ENCODE measurements around the gene BBLN.

The BBLN gene

DNA sequence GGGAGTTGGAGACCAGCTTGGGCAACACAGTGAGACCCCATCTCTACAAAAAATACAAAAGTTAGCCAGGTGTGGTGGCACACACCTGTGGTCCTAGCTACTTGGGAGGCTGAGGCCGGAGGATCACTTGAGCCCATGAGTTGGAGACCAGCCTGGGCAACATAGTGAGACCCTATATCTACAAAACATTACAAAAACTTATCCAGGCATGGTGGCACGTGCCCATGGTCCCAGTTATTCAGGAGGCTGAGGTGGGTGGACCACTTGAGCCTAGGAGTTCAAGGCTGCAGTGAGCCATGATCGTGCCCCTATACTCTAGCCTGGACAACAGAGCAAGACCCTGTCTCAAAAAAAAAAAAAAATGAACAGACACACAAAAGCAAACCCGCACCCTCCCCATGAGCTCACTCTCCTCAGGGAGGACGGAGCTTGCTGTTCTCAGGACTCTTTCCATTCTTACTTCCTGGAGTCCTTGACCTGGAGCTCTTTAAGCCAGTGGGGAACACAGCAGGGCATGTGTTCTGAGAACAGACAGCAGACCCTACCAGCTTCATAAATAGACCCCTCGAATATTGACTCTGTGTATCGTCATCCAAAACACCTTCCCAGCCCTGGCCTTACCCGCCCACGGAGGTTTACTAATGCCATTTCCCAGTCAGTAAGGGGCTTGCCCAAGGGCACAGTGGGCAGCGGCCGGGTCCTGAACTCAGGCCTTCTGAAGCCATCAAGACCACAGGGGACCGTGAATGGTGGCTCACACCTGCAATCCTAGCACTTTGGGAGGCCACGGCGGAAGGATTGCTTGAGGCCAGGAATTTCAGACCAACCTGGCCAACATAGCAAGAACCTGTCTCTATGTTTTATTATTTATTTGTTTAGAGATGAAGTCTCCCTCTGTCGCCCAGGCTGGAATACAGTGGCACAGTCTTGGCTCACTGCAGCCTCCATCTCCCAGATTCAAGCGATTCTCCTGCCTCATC is 43.7 kb upstream of the BBLN start:
- POLR2A ChIA-PET = interaction anchor here (0.7 kb wide), 1 partner anchor 87 kb away, joined by 3 read pairs; no protein-coding TSS in a partner anchor
- DNase-seq (ENCODE audit: extremely low spot score) = no peak
- CTCF ChIA-PET = interaction anchor here (0.6 to 7.3 kb wide), 16 partner anchors 11 to 276 kb away, joined by 3 to 110 read pairs (median 6); partner anchors contain the start of genes PTGES2 and SLC25A25
- TF ChIP-seq, protein P1, sequence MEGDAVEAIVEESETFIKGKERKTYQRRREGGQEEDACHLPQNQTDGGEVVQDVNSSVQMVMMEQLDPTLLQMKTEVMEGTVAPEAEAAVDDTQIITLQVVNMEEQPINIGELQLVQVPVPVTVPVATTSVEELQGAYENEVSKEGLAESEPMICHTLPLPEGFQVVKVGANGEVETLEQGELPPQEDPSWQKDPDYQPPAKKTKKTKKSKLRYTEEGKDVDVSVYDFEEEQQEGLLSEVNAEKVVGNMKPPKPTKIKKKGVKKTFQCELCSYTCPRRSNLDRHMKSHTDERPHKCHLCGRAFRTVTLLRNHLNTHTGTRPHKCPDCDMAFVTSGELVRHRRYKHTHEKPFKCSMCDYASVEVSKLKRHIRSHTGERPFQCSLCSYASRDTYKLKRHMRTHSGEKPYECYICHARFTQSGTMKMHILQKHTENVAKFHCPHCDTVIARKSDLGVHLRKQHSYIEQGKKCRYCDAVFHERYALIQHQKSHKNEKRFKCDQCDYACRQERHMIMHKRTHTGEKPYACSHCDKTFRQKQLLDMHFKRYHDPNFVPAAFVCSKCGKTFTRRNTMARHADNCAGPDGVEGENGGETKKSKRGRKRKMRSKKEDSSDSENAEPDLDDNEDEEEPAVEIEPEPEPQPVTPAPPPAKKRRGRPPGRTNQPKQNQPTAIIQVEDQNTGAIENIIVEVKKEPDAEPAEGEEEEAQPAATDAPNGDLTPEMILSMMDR (IDR thresholded peaks at IDR 0.05; ENCODE audit: control extremely low read depth, extremely low read depth, low read depth, missing control alignments) = no peak

DNA sequence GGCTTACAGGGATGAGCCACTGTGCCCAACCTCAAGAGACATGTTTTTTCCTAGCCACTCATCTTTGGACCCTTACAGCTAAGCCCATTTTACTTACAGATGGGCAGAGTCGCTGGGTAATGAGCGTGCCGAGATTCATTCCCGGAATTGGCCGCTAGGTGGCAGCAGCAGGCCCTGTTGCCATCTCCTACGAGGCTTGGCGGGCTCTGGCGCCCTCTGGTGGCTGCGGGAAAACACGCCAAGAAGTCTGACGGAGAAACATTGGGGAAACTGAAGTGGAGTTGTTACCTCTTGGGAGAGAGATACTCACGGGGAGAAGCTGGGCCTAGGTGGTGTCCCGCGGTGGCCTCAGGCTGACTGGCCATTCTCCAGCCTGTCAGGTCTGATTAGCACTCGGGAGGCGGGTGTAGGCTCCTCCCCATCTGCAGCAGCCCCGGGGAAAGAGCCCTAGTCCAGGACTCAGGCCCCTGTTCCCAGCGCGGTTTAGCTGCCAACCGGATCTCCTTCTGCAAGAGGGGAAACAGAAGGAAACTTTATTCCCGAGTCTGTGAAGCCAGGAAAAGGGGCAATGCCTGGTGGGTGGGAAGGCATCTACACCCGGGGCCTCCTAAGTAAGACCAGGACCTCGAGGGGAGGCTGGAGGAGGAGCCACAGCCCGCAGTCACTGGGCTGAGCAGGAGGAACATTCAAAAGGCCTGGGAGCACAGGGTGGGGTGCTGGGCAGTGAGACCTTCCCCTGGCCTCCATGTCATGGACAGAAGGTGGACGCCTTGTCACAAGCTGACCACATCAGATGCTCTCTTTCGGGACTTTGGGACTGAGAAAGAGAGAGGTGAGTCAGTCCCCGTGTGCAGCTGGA is 42.2 kb upstream of the BBLN start:
- ChIA-PET POLR2A (interaction anchor here (0.6 to 0.9 kb wide), 2 partner anchors 10 to 237 kb away, joined by 3 to 6 read pairs; no protein-coding TSS in a partner anchor), CTCF (interaction anchor here (0.6 to 7.3 kb wide), 51 partner anchors 9 to 847 kb away, joined by 3 to 110 read pairs (median 4); partner anchors contain the start of genes EEIG1, PTGES2 and SLC25A25)
- TF ChIP-seq, protein P1 (IDR thresholded peaks at IDR 0.05; ENCODE audit: control extremely low read depth, extremely low read depth, low read depth, missing control alignments) = peak; percentile 100
- DNase-seq (ENCODE audit: extremely low spot score) = peak; percentile 93

DNA sequence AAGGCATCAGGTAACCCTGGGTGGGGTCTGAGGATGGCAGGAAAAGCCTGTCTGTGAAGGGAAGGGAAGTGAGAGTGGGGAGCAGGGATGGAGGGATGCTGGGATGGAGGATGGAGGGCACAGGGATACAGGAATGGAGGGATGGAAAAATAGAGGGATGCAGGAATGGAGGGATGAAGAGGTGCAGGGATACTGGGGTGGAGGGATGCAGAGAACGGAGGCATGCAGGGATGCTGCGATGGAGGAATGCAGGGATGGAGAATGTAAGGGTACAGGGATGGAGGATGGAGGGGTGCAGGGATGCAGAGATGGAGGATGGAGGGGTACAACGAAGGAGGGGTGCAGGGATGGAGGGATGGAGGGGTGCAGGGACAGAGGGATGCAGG is 41.6 kb upstream of the BBLN start:
- POLR2A ChIA-PET = interaction anchor here (0.9 kb wide), 1 partner anchor 11 kb away, joined by 3 read pairs; no protein-coding TSS in a partner anchor
- DNase-seq (ENCODE audit: extremely low spot score) = no peak
- CTCF ChIA-PET = interaction anchor here (0.8 to 7.3 kb wide), 28 partner anchors 9 to 387 kb away, joined by 3 to 110 read pairs (median 5); partner anchors contain the start of genes EEIG1 and PTGES2
- TF ChIP-seq, protein P1 (IDR thresholded peaks at IDR 0.05; ENCODE audit: control extremely low read depth, extremely low read depth, low read depth, missing control alignments) = no peak

DNA sequence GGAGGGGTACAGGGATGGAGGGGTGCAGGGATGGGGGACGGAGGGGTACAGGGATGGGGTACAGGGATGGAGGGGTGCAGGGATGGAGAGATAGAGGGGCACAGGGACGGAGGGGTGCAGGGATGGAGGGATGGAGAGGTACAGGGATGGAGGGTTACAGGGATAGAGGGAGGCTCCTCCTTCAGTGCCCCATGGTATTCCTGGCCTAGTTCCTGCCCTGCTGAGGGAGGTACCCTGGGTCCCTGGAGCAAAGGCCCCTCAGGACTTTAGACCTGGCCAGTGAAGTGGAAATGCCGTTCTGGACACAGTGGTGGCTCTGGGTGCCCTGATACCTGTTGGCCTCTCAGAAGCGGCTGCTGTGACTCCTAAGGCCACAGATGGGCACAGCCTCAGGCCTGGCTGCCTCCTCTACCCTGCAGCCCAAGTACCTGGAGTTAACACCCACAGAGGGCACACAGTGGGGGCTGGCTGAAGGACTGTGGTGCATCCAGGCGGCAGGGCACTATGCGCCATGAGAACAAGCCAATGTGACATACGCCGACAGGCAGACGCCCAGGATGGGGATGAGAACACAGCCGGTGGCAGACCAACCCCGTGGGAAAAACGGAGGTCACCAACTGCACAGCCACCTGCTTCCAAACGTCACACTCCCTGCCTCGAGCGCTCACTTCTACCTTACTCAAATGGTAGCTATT is 40.9 kb upstream of the BBLN start:
- ChIA-PET CTCF (interaction anchor here (0.8 kb wide), 1 partner anchor 9 kb away, joined by 4 read pairs; no protein-coding TSS in a partner anchor), POLR2A (no interaction called here)
- TF ChIP-seq, protein P1 (IDR thresholded peaks at IDR 0.05; ENCODE audit: control extremely low read depth, extremely low read depth, low read depth, missing control alignments) = no peak
- no peak for DNase-seq (ENCODE audit: extremely low spot score)

DNA sequence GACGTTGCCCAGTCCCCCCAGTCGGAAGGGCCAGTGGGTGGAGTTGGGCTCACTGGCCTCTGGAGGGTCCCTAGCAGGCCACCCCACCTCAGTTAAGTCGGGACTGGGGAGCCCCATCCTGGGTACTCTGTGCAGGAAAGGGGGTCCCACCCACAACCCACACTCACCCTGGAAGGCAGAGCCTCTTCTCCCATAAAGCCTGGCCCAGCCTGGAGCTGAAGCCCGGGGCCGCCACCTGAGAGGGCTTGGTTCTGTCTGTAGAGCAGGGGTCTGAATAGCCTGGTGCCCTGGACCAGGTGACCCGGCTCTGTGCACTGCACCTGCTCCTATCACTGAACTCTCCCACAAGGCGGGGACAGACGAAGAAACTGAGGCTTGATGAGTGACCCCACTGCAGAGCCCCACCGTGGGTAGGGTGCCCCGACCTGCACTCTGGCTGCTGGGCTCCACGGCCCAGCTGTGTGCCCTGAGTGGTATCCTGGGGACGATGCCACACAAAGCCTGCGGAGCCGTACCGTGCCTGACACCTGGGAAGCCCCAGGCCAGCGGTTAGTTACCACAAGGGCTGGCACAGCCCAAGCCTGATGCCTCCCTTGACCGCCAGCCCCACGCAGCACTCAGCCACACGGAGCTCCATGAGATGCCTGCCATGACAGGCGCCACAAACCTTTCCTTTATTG is 39.9 kb upstream of the BBLN start:
- POLR2A ChIA-PET = no interaction called here
- no peak for DNase-seq (ENCODE audit: extremely low spot score)
- TF ChIP-seq, protein P1 (IDR thresholded peaks at IDR 0.05; ENCODE audit: control extremely low read depth, extremely low read depth, low read depth, missing control alignments) = no peak
- CTCF ChIA-PET = interaction anchor here (0.8 to 2.1 kb wide), 2 partner anchors 8 to 177 kb away, joined by 4 to 6 read pairs; no protein-coding TSS in a partner anchor

All from GM10248 (cell line).